Spinal cord (tissue), 10 donors: ENCODE measurements around the gene SLC47A2. TPM values are rescaled to one million over a fixed set of nuclear protein-coding genes. Genes with fewer than 3 reads are reported as not detected.

Experiments
- DNase-seq, 6 donors: peaks; one replicate each; pipeline versions ENCODE4 v3.0.0 to v3.0.0-alpha.2; 2013 to 2015; ENCODE audit warnings: low spot score in 6 of 6, low read depth in 4 of 6
- H3K27ac ChIP-seq: one replicate; pipeline ENCODE4 v1.5.1; 2013; ENCODE audit warnings: low read depth, low read length, control low read depth
- H3K27me3 ChIP-seq: one replicate; pipeline ENCODE4 v1.6.1; 2013; ENCODE audit warnings: low read length; ENCODE audit not compliant: control insufficient read depth, insufficient read depth
- H3K36me3 ChIP-seq: one replicate; pipeline ENCODE4 v1.6.1; 2013; ENCODE audit warnings: low read length; ENCODE audit not compliant: control insufficient read depth, insufficient read depth
- H3K4me1 ChIP-seq: one replicate; pipeline ENCODE4 v1.6.1; 2013; ENCODE audit warnings: low read length; ENCODE audit not compliant: control insufficient read depth, insufficient read depth
- H3K4me3 ChIP-seq: one replicate; pipeline ENCODE4 v1.5.1; 2013; ENCODE audit warnings: low read depth, low read length, control low read depth
- H3K9me3 ChIP-seq: one replicate; pipeline ENCODE4 v1.6.1; 2013; ENCODE audit warnings: low read length; ENCODE audit not compliant: control insufficient read depth, insufficient read depth
- WGBS: methylation state at CpG from one replicate; pipeline ENCODE4 v1.1.5; 2013; ENCODE audit warnings: missing lambda C conversion rate; ENCODE audit not compliant: insufficient coverage; 5-methylcytosine and 5-hydroxymethylcytosine counted together
- polyA plus RNA-seq, 2 donors: library from polyadenylated mRNA; unstranded; fragments of 120-200 nt; gene quantifications; one replicate each; pipeline ENCODE4 v1.2.1, GENCODE V29; 2013; ENCODE audit not compliant: insufficient read length in 2 of 2
- small RNA-seq: library from RNA; depleted of rRNA; stranded (forward); fragments of <200 nt; gene quantifications from one replicate; pipeline ENCODE3, GENCODE V24; 2014; ENCODE audit warnings: low replicate concordance
- total RNA-seq, 2 donors: library from RNA; depleted of rRNA in 1 of 2; stranded (reverse); fragments of 120-200 nt in 1 of 2; fragments of >200 nt in 1 of 2; gene quantifications; one replicate each; pipeline versions ENCODE4 v1.2.3 to v1.2.4, GENCODE V29; 2013 to 2014
- donor health status: healthy.

The SLC47A2 gene
- total and polyA plus RNA-seq, 4 donors = 1.7 to 2.4 (median 1.9) TPM

DNA sequence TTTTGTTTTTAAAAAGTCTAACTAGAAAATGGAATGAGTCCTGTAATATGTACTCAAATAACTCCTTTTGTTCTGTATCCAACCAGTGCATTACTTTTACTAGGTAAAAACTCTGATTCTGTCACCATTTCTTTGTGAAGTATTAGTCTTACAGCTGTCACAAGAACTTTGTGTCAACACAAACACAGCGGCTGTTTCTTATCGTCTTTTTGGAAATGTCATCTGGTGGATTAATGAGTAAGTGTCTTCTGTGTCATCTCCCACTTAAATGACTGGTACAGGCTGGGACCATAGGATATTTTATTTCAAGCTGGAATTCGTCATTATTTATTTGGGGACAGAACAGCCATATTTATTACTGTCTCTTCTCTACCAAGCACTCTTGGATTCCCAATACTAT lies 86.9 kb downstream of the SLC47A2 start:
- H3K4me1 ChIP-seq = no peaks in the 10 kb centered on the region
- DNase-seq = no peak
- H3K27ac ChIP-seq = no peak overlapping the region
- no peaks in the 10 kb centered on the region for H3K27me3 ChIP-seq
- H3K4me3 ChIP-seq = no peak overlapping the region
- no peaks in the 10 kb centered on the region for H3K9me3 ChIP-seq
- WGBS = 67% methylated on average over 1 of the region's 3 CpGs
- H3K36me3 ChIP-seq = no peaks in the 10 kb centered on the region

Small RNAs within 50 kb of the gene (small RNA-seq; reads per million reads assigned to genes)
- not detected for gene RF00322

Other genes with a start within 250 kb of the SLC47A2 start
- 100 to 1,000 TPM in 1 of 2 donors, 10 to 100 TPM in 1; 47.3 to 202 TPM for gene SLC47A1, start 182.7 kb downstream of the SLC47A2 start, total RNA-seq
- gene SLC47A1, start 182.7 kb downstream of the SLC47A2 start, polyA plus RNA-seq = 10 to 100 TPM in 1 of 2 donors, 1 to 10 TPM in 1; 3.2 to 42.2 TPM
- 100 to 1,000 TPM; 108 to 116 TPM for gene ALDH3A2, start 67.8 kb downstream of the SLC47A2 start, total RNA-seq
- 10 to 100 TPM; 62.6 to 70.9 TPM for gene ALDH3A2, start 67.8 kb downstream of the SLC47A2 start, polyA plus RNA-seq
- under 1 TPM; 0.20 to 0.39 TPM for gene ALDH3A1, start 31.7 kb upstream of the SLC47A2 start, total RNA-seq
- under 1 TPM; 0.32 to 0.51 TPM for gene ALDH3A1, start 31.7 kb upstream of the SLC47A2 start, polyA plus RNA-seq
- 10 to 100 TPM; 35.2 to 72.3 TPM for gene ULK2, start 151.4 kb upstream of the SLC47A2 start, total RNA-seq
- 10 to 100 TPM; 52.5 to 54.4 TPM for gene ULK2, start 151.4 kb upstream of the SLC47A2 start, polyA plus RNA-seq